ENCODE data around the gene LRRC27. TPM values are rescaled to one million over a fixed set of nuclear protein-coding genes. Genes with fewer than 3 reads are reported as not detected.

Gene LRRC27
- total RNA-seq, 2 experiments from 2014 or later = 2.4 to 2.8 TPM

- intact Hi-C loops (cut with DNase I, micrococcal nuclease) = no loop called here
- no peaks in the 10 kb centered on the region for H3K9me3 Mint-ChIP-seq
- Histone ChIP-seq H3K36me3 (ENCODE audit: insufficient read depth, low read length) (peaks cover 3% of the 10 kb centered on the region), H3K27me3 (ENCODE audit: control insufficient read depth in 1 of 2, insufficient read depth in 2 of 2, low read length in 2 of 2) (no peaks in the 10 kb centered on the region), H3K4me3 (ENCODE audit: low read length) (no peak overlapping the region), H3K27ac (ENCODE audit: low read depth in 1 of 2, low read length in 2 of 2) (no peak overlapping the region), H3K4me1 (ENCODE audit: insufficient read depth, low read length) (peaks cover 5% of the 10 kb centered on the region), H3K9me3 (ENCODE audit: control insufficient read depth in 1 of 2, insufficient read depth in 1 of 2, low read length in 2 of 2) (no peaks in the 10 kb centered on the region)
- H3K4me1 Mint-ChIP-seq (ENCODE audit: low read depth) = no peaks in the 10 kb centered on the region
- peaks cover 6% of the 10 kb centered on the region for H3K36me3 Mint-ChIP-seq (ENCODE audit: low read depth)
- H3K4me3 Mint-ChIP-seq = no peak overlapping the region
- no peak overlapping the region for H3K27ac Mint-ChIP-seq
- ChIA-PET CTCF (no interaction called here), POLR2A (no interaction called here)
- no peak for TF ChIP-seq CTCF (IDR thresholded peaks at IDR 0.05)
- ATAC-seq (ENCODE audit: poor library complexity) (no peak), DNase-seq (no peak)
- H3K27me3 Mint-ChIP-seq = no peaks in the 10 kb centered on the region
These were observed 17.8 kb downstream of the LRRC27 start for GRCh38 chr10:132349766-132350165.

GRCh38 chr10:132350391-132350790, 18.4 kb downstream of the LRRC27 start:
- Histone ChIP-seq H3K4me1 (ENCODE audit: insufficient read depth, low read length) (peaks cover 5% of the 10 kb centered on the region), H3K36me3 (ENCODE audit: insufficient read depth, low read length) (no peaks in the 10 kb centered on the region), H3K27me3 (ENCODE audit: control insufficient read depth in 1 of 2, insufficient read depth in 2 of 2, low read length in 2 of 2) (no peaks in the 10 kb centered on the region), H3K27ac (ENCODE audit: low read depth in 1 of 2, low read length in 2 of 2) (no peak overlapping the region), H3K4me3 (ENCODE audit: low read length) (no peak overlapping the region), H3K9me3 (ENCODE audit: control insufficient read depth in 1 of 2, insufficient read depth in 1 of 2, low read length in 2 of 2) (no peaks in the 10 kb centered on the region)
- POLR2A ChIA-PET = no interaction called here
- Mint-ChIP-seq H3K4me3 (no peak overlapping the region), H3K36me3 (ENCODE audit: low read depth) (peaks cover 4% of the 10 kb centered on the region), H3K27ac (no peak overlapping the region), H3K9me3 (no peaks in the 10 kb centered on the region), H3K27me3 (no peaks in the 10 kb centered on the region), H3K4me1 (ENCODE audit: low read depth) (no peaks in the 10 kb centered on the region)
- CTCF ChIA-PET = no interaction called here
- TF ChIP-seq CTCF (IDR thresholded peaks at IDR 0.05) = no peak
- no peak for DNase-seq
- ATAC-seq (ENCODE audit: poor library complexity) = no peak
- intact Hi-C loops (cut with DNase I, micrococcal nuclease) = no loop called here

GRCh38 chr10:132350946-132351345, 19.0 kb downstream of the LRRC27 start:
- POLR2A ChIA-PET = no interaction called here
- Mint-ChIP-seq H3K4me3 (no peak overlapping the region), H3K36me3 (ENCODE audit: low read depth) (no peaks in the 10 kb centered on the region), H3K27me3 (no peaks in the 10 kb centered on the region), H3K27ac (no peak overlapping the region), H3K9me3 (no peaks in the 10 kb centered on the region), H3K4me1 (ENCODE audit: low read depth) (no peaks in the 10 kb centered on the region)
- no peak for TF ChIP-seq CTCF (IDR thresholded peaks at IDR 0.05)
- CTCF ChIA-PET = no interaction called here
- Histone ChIP-seq H3K4me3 (ENCODE audit: low read length) (no peak overlapping the region), H3K27me3 (ENCODE audit: control insufficient read depth in 1 of 2, insufficient read depth in 2 of 2, low read length in 2 of 2) (no peaks in the 10 kb centered on the region), H3K9me3 (ENCODE audit: control insufficient read depth in 1 of 2, insufficient read depth in 1 of 2, low read length in 2 of 2) (no peaks in the 10 kb centered on the region), H3K4me1 (ENCODE audit: insufficient read depth, low read length) (peaks cover 5% of the 10 kb centered on the region), H3K36me3 (ENCODE audit: insufficient read depth, low read length) (no peaks in the 10 kb centered on the region), H3K27ac (ENCODE audit: low read depth in 1 of 2, low read length in 2 of 2) (no peak overlapping the region)
- DNase-seq = no peak
- no peak for ATAC-seq (ENCODE audit: poor library complexity)
- intact Hi-C loops (cut with DNase I, micrococcal nuclease) = no loop called here
